WERI-Rb-1 (cell line): ENCODE data around the gene STBD1.

ENCODE experiments used
- DNase-seq: peaks from one replicate; pipeline ENCODE4 v3.0.0-alpha.2; 2020
- H3K27ac ChIP-seq: fragments of 250-450 bp; sonication (Bioruptor Pico); 2 replicates; pipeline ENCODE4 v1.5.1; 2020; ENCODE audit warnings: mild to moderate bottlenecking, moderate library complexity
- H3K27me3 ChIP-seq: fragments of 250-450 bp; sonication (Bioruptor Pico); 2 replicates; pipeline ENCODE4 v1.5.1; 2021; ENCODE audit warnings: mild to moderate bottlenecking, low read depth, moderate library complexity; ENCODE audit not compliant: insufficient read depth, severe bottlenecking
- H3K36me3 ChIP-seq: fragments of 250-450 bp; sonication (Bioruptor Pico); 2 replicates; pipeline ENCODE4 v1.5.1; 2020; ENCODE audit warnings: mild to moderate bottlenecking, moderate library complexity
- H3K4me3 ChIP-seq: 2 replicates; pipeline ENCODE4 v1.5.1; 2011; ENCODE audit warnings: low read depth, mild to moderate bottlenecking, control low read depth, low read length
- H3K9me3 ChIP-seq: fragments of 250-450 bp; sonication (Bioruptor Pico); 2 replicates; pipeline ENCODE4 v1.5.1; 2021; ENCODE audit warnings: mild to moderate bottlenecking, moderate library complexity; ENCODE audit not compliant: severe bottlenecking
- TF ChIP-seq, protein P1 (sequence below): IDR thresholded peaks from 2 replicates; pipeline ENCODE4 v1.5.1; 2011; ENCODE audit warnings: low read depth, mild to moderate bottlenecking, control low read depth, inconsistent platforms, low read length

STBD1 gene

DNA sequence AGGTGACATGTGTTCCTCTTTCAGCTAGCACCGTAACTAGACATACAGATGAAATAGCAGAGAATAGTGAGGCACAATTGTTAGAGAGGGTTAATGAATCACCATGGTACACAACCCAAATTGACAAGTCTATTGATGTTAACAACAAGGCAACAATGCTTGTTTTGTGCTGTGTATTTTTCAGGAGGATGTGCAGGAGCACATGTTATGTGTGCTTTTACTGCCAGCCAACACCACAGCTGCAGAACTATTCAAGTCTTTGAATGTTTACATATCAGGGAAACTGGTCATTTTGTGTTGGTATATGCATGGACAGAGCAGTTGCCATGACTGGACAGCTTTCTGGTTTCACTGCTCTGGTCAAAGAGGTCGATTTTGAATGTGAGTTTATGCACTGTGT, 32.8 kb downstream of the STBD1 start:
- Histone ChIP-seq H3K36me3 (no peaks in the 10 kb centered on the region), H3K27me3 (no peaks in the 10 kb centered on the region), H3K4me3 (no peak overlapping the region), H3K27ac (no peak overlapping the region), H3K9me3 (no peaks in the 10 kb centered on the region)
- TF ChIP-seq, protein P1, sequence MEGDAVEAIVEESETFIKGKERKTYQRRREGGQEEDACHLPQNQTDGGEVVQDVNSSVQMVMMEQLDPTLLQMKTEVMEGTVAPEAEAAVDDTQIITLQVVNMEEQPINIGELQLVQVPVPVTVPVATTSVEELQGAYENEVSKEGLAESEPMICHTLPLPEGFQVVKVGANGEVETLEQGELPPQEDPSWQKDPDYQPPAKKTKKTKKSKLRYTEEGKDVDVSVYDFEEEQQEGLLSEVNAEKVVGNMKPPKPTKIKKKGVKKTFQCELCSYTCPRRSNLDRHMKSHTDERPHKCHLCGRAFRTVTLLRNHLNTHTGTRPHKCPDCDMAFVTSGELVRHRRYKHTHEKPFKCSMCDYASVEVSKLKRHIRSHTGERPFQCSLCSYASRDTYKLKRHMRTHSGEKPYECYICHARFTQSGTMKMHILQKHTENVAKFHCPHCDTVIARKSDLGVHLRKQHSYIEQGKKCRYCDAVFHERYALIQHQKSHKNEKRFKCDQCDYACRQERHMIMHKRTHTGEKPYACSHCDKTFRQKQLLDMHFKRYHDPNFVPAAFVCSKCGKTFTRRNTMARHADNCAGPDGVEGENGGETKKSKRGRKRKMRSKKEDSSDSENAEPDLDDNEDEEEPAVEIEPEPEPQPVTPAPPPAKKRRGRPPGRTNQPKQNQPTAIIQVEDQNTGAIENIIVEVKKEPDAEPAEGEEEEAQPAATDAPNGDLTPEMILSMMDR: no peak
- no peak for DNase-seq

DNA sequence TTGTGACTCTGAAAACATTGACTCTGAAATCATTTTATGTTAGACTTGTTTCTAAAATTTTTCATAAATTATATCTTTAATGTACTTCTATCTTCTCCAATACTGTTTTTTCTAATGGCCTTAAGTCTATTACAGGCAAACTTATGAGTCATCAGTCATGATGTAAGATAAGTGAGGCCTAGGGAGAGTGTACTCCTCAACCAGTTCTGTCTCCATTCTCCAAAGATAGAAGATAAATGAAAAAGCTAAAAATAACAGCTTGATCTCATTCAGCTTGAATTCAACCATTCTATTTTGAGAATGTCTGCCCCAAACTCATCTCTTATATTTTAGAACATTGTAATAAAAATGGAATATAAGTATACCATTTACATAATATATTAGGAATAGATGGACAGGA, 34.5 kb downstream of the STBD1 start:
- Histone ChIP-seq H3K36me3 (no peaks in the 10 kb centered on the region), H3K9me3 (no peaks in the 10 kb centered on the region), H3K27me3 (no peaks in the 10 kb centered on the region), H3K4me3 (no peak overlapping the region), H3K27ac (no peak overlapping the region)
- TF ChIP-seq, protein P1: no peak
- DNase-seq: no peak

DNA sequence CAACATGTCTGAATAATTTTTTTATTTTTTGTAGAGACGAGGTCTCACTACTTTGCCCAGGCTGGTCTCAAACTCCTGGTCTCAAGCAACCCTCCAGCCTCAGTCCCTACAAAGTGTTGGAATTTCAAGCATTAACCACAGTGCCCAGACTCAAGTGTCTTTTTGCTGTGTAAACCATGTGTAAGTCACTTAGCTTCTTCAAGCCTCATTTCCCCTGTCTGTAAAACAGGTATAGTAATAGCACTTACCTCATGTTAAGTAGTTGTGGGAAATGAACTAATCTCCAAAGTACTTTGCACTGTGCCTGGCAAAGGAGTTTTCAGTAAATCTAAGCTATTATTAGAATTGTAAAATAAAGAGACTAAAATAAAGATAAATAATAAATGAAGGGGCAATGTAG, 35.7 kb downstream of the STBD1 start:
- DNase-seq: no peak
- H3K4me3 ChIP-seq: no peak overlapping the region
- H3K36me3 ChIP-seq: no peaks in the 10 kb centered on the region
- no peaks in the 10 kb centered on the region for H3K27me3 ChIP-seq
- TF ChIP-seq, protein P1: no peak
- H3K27ac ChIP-seq: no peak overlapping the region
- H3K9me3 ChIP-seq: peaks cover 2% of the 10 kb centered on the region

DNA sequence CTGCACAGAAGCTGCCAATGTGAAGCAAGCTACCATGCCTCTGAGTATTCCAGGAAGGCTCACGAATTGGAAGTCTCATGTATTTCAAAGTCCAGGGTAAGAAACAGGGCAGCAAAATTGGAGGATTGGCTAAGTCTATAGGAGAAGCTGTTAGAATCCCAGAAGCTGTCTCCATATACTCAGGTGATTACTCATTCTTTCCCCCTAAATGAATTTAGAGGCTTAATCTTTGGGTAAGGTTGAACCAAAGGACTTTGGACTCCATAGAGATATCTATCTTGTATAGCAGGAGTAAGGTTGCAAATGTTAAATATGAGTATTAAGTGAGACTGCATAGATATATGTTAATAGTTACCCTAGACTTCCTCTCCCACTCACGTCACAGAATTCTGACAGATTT, 36.3 kb downstream of the STBD1 start:
- no peaks in the 10 kb centered on the region for H3K36me3 ChIP-seq
- TF ChIP-seq, protein P1: no peak
- DNase-seq: no peak
- no peak overlapping the region for H3K27ac ChIP-seq
- H3K9me3 ChIP-seq: peaks cover 4% of the 10 kb centered on the region
- no peak overlapping the region for H3K4me3 ChIP-seq
- no peaks in the 10 kb centered on the region for H3K27me3 ChIP-seq

DNA sequence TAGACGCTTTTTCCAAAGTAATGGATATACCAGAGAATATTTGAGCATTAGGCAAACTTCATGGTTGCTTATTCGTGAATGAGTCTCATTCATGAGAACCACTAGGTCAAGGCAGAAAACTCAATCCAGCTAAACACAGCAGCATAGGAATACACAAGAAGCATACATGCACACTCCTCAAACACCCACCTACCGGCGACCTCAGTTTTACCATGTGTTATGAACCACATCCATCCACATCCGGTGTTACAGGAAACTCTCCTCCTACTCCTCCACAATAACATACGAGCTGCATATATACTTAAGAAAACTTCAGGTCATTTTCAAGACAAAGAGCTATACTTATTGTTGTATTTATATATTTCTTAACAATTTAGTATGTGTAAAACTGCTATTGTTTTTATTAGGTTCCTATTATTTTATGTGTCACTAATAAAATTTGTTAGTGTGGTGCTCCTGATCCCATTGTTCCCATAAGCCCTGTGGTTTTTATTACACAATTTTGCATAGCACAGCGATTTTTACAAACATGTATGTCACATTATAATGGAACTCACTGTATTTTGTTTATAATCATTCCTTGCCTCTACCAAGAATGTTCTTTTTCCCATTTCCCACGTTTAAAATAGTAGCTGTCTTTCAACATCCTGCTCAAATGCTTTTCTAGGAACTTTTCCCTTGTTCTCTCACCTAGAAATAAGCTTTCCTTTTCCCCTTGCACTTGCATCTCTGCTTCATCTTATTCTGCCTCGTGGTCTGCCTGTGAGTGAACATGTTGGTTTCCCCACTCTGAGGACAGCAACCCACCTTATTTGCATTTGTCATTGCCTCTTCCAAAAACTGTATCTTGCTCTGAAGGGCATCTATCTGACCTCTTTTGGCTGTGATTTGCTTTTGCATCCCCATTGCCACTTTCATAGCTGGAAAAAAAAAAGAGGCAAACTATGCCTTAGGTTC, 48.3 kb downstream of the STBD1 start:
- no peak for DNase-seq
- H3K27me3 ChIP-seq: no peaks in the 10 kb centered on the region
- no peaks in the 10 kb centered on the region for H3K36me3 ChIP-seq
- H3K4me3 ChIP-seq: no peak overlapping the region
- no peak overlapping the region for H3K27ac ChIP-seq
- TF ChIP-seq, protein P1: no peak
- no peaks in the 10 kb centered on the region for H3K9me3 ChIP-seq
